Measurements from ENCODE around the gene MST1.

The MST1 gene

GRCh38 chr3:49654955-49655556, 34.2 kb downstream of the MST1 start:
- DNase-seq = no peak

- no peak for DNase-seq
These were observed 35.0 kb downstream of the MST1 start for GRCh38 chr3:49654176-49654825.

- no peak for DNase-seq
These were observed 35.7 kb downstream of the MST1 start for GRCh38 chr3:49653621-49654020.

- DNase-seq = no peak
These were observed 36.3 kb downstream of the MST1 start for GRCh38 chr3:49652903-49653415.

- no peak for DNase-seq
These were observed 36.9 kb downstream of the MST1 start for GRCh38 chr3:49652218-49652902.

- no peak for DNase-seq
These were observed 38.6 kb downstream of the MST1 start for GRCh38 chr3:49650637-49651036.

- DNase-seq = no peak
These were observed 39.1 kb downstream of the MST1 start for GRCh38 chr3:49650177-49650576.

GRCh38 chr3:49649576-49649975, 39.7 kb downstream of the MST1 start:
- no peak for DNase-seq

GRCh38 chr3:49648354-49649019, 40.8 kb downstream of the MST1 start:
- no peak for DNase-seq

- DNase-seq = no peak
These were observed 41.5 kb downstream of the MST1 start for GRCh38 chr3:49647741-49648140.

GRCh38 chr3:49646236-49646635, 43.0 kb downstream of the MST1 start:
- DNase-seq = no peak

GRCh38 chr3:49644684-49645083, 44.6 kb downstream of the MST1 start:
- no peak for DNase-seq

- no peak for DNase-seq
These were observed 46.5 kb downstream of the MST1 start for GRCh38 chr3:49642708-49643145.

GRCh38 chr3:49641921-49642707, 47.2 kb downstream of the MST1 start:
- DNase-seq = no peak

- no peak for DNase-seq
These were observed 48.0 kb downstream of the MST1 start for GRCh38 chr3:49641292-49641691.

- no peak for DNase-seq
These were observed 49.7 kb downstream of the MST1 start for GRCh38 chr3:49639551-49639950.

- no peak for DNase-seq
These were observed 50.8 kb downstream of the MST1 start for GRCh38 chr3:49638445-49638844.

- DNase-seq = no peak
These were observed 52.2 kb downstream of the MST1 start for GRCh38 chr3:49636883-49637609.

- no peak for DNase-seq
These were observed 54.5 kb downstream of the MST1 start for GRCh38 chr3:49634736-49635135.

Data from NCI-H1694 treated with DMSO at 0.1 percent for 48 hours (cell line).